ENCODE measurements around the gene SOD1.

GRCh38 chr21:31660591-31660990, 1.1 kb downstream of the SOD1 start:
- TF ChIP-seq CTCF (IDR thresholded peaks at IDR 0.05) (no peak), POLR2A (IDR thresholded peaks at IDR 0.05) (no peak)
